GM12873 (cell line): ENCODE measurements around the gene RFC2.

Experiments used
- CTCF ChIP-seq: IDR thresholded peaks from 2 replicates; pipeline ENCODE4 v1.5.1; 2012; ENCODE audit warnings: low read depth, mild to moderate bottlenecking, moderate library complexity, low read length, control low read depth; ENCODE audit not compliant: insufficient read depth; ENCODE audit errors: missing control alignments

RFC2 gene

GRCh38 chr7:74266191-74266963 is 12.2 kb upstream of the RFC2 start:
- no peak for TF ChIP-seq CTCF

- no peak for TF ChIP-seq CTCF
Measured at GRCh38 chr7:74263399-74264120, 9.4 kb upstream of the RFC2 start.

GRCh38 chr7:74262639-74263398 is 8.6 kb upstream of the RFC2 start:
- no peak for TF ChIP-seq CTCF

- TF ChIP-seq CTCF: no peak
Measured at GRCh38 chr7:74258639-74259038, 4.4 kb upstream of the RFC2 start.

GRCh38 chr7:74256491-74257408 is 2.6 kb upstream of the RFC2 start:
- TF ChIP-seq CTCF: no peak

GRCh38 chr7:74254858-74255379 is 720 bp upstream of the RFC2 start:
- TF ChIP-seq CTCF: no peak
